Activated naive CD4-positive, alpha-beta T cell treated with anti-CD3 and anti-CD28 coated beads, Interleukin-2, amount 10 ng/mL, durations not matched to agents 7 days and 5 days (primary cell): ENCODE measurements around the gene ELK3.
"Not testable (repeated sequence)": the region's sequence is repeated elsewhere in the genome, so short reads cannot be mapped to it uniquely, and the experiment has no call there.

Experiments used
- CTCF ChIA-PET: fragments of 350-600 bp; sonication (Branson Sonifier 250); formaldehyde crosslinking; loops from one replicate; lab custom pipeline; 2021; ENCODE audit warnings: antibody characterized with exemption; lab: Charles Lee
- DNase-seq: peaks from one replicate; pipeline ENCODE4 v3.0.0-alpha.2; 2020
- H3K27ac Mint-ChIP-seq: one replicate; pipeline ENCODE4 v1.8.0; 2021; ENCODE audit warnings: mild to moderate bottlenecking, moderate library complexity, mixed read lengths
- H3K27me3 Mint-ChIP-seq: one replicate; pipeline ENCODE4 v1.8.0; 2021; ENCODE audit warnings: mild to moderate bottlenecking, mixed read lengths
- H3K36me3 Mint-ChIP-seq: one replicate; pipeline ENCODE4 v1.8.0; 2021; ENCODE audit warnings: mixed read lengths
- H3K4me1 Mint-ChIP-seq: one replicate; pipeline ENCODE4 v1.8.0; 2021; ENCODE audit warnings: mixed read lengths
- H3K4me3 Mint-ChIP-seq: one replicate; pipeline ENCODE4 v1.8.0; 2021; ENCODE audit warnings: mild to moderate bottlenecking, moderate library complexity, mixed read lengths
- H3K9me3 Mint-ChIP-seq: one replicate; pipeline ENCODE4 v1.8.0; 2021; ENCODE audit warnings: mixed read lengths

ELK3 gene

GRCh38 chr12:96315741-96316481 lies 121.7 kb downstream of the ELK3 start:
- Mint-ChIP-seq H3K27ac (peak overlapping the region; percentile 86), H3K4me1 (peaks cover 11% of the 10 kb centered on the region), H3K4me3 (peak overlapping the region; percentile 74)
- H3K27me3 Mint-ChIP-seq, CTCF ChIA-PET, H3K36me3 Mint-ChIP-seq, H3K9me3 Mint-ChIP-seq: not testable (repeated sequence)
- DNase-seq, result peak; percentile 31

DNA sequence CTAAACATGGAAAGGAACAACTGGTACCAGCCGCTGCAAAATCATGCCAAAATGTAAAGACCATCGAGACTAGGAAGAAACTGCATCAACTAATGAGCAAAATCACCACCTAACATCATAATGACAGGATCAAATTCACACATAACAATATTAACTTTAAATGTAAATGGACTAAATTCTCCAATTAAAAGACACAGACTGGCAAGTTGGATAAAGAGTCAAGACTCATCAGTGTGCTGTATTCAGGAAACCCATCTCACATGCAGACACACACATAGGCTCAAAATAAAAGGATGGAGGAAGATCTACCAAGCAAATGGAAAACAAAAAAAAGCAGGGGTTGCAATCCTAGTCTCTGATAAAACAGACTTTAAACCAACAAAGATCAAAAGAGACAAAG lies 123.6 kb downstream of the ELK3 start:
- peaks cover 11% of the 10 kb centered on the region for H3K4me1 Mint-ChIP-seq
- peaks cover 16% of the 10 kb centered on the region for H3K36me3 Mint-ChIP-seq
- CTCF ChIA-PET, DNase-seq, H3K27ac Mint-ChIP-seq, H3K27me3 Mint-ChIP-seq, H3K9me3 Mint-ChIP-seq, H3K4me3 Mint-ChIP-seq: not testable (repeated sequence)
